H1 (cell line): ENCODE results near the gene RABL2B. TPM values are rescaled to one million over a fixed set of nuclear protein-coding genes. Genes with fewer than 3 reads are reported as not detected.

ENCODE experiments used
- CTCF ChIA-PET: fragments of 300-600 bp; sonication (Branson Sonifier 250); formaldehyde crosslinking; loops from one replicate; lab custom pipeline; 2021; ENCODE audit not compliant: partially characterized antibody; lab: Charles Lee
- POLR2A ChIA-PET: fragments of 300-600 bp; sonication (Branson Sonifier 250); formaldehyde crosslinking; loops from one replicate; lab custom pipeline; 2021; ENCODE audit warnings: inconsistent platforms; ENCODE audit not compliant: partially characterized antibody; lab: Charles Lee
- DNase-seq, 2 experiments: peaks; one replicate each; pipeline versions ENCODE4 v3.0.0 to v3.0.0-alpha.2; 2010 to 2022; ENCODE audit warnings: low spot score in 2 of 2, low read depth in 1 of 2, mixed read lengths in 1 of 2
- FAIRE-seq: peaks from 2 replicates; lab custom pipeline; 2011; peaks lifted over from hg19 to GRCh38; lab: Jason Lieb, UNC
- H2AFZ ChIP-seq: 2 replicates; pipeline ENCODE4 v1.8.1; 2012; ENCODE audit warnings: low read length, inconsistent platforms
- H2AK5ac ChIP-seq: 2 replicates; pipeline ENCODE4 v1.6.1; 2013; ENCODE audit warnings: low read depth, low read length
- H2BK120ac ChIP-seq: replicated peaks from 2 replicates; pipeline ENCODE3; 2013; ENCODE audit warnings: low read depth, low read length, inconsistent platforms
- H2BK12ac ChIP-seq: 2 replicates; pipeline ENCODE4 v1.6.1; 2013; ENCODE audit warnings: low read depth, low read length
- H2BK15ac ChIP-seq: 2 replicates; pipeline ENCODE4 v1.6.1; 2013; ENCODE audit warnings: low read length
- H2BK20ac ChIP-seq: 2 replicates; pipeline ENCODE4 v1.6.1; 2013; ENCODE audit warnings: low read length
- H2BK5ac ChIP-seq: 2 replicates; pipeline ENCODE4 v1.6.1; 2013; ENCODE audit warnings: low read depth, low read length
- H3K14ac ChIP-seq: 2 replicates; pipeline ENCODE4 v1.6.1; 2013; ENCODE audit warnings: inconsistent platforms; ENCODE audit not compliant: insufficient read length
- H3K18ac ChIP-seq: 2 replicates; pipeline ENCODE4 v1.6.1; 2013; ENCODE audit warnings: low read length; ENCODE audit errors: extremely low read depth
- H3K23ac ChIP-seq: 2 replicates; pipeline ENCODE4 v1.6.1; 2013; ENCODE audit warnings: inconsistent platforms; ENCODE audit not compliant: insufficient read length
- H3K23me2 ChIP-seq: 2 replicates; pipeline ENCODE4 v1.6.1; 2013; ENCODE audit warnings: low read depth, low read length
- H3K27ac ChIP-seq: 2 replicates; pipeline ENCODE4 v1.6.1; 2011; ENCODE audit warnings: low read depth, low read length, inconsistent platforms
- H3K27me3 ChIP-seq, 4 experiments: replicated peaks in 1 of 4; 1 replicate in 1 of 4; 2 replicates in 3 of 4; pipeline versions ENCODE4 v1.6.1 to v1.8.1; 2011 to 2013; ENCODE audit warnings: low read length in 3 of 4, mild to moderate bottlenecking in 3 of 4, inconsistent platforms in 2 of 4, mixed read lengths in 2 of 4, moderate library complexity in 1 of 4; ENCODE audit not compliant: control insufficient read depth in 3 of 4, insufficient read depth in 3 of 4; ENCODE audit errors: extremely low read depth in 1 of 4
- H3K36me3 ChIP-seq, 4 experiments: 2 replicates each; pipeline versions ENCODE4 v1.6.1 to v1.8.1; 2011 to 2013; ENCODE audit warnings: mild to moderate bottlenecking in 4 of 4, low read length in 3 of 4, moderate library complexity in 2 of 4, control low read depth in 1 of 4, inconsistent platforms in 1 of 4; ENCODE audit not compliant: insufficient read depth in 4 of 4, control insufficient read depth in 2 of 4
- H3K4ac ChIP-seq: replicated peaks from 2 replicates; pipeline ENCODE3; 2013; ENCODE audit warnings: low read length, low read depth, mixed read lengths, inconsistent platforms; ENCODE audit not compliant: insufficient read length
- H3K4me1 ChIP-seq, 4 experiments: replicated peaks in 1 of 4; 1 replicate in 1 of 4; 2 replicates in 3 of 4; pipeline versions ENCODE4 v1.6.1 to v1.8.1; 2011 to 2013; ENCODE audit warnings: low read length in 3 of 4, inconsistent platforms in 2 of 4, mixed read lengths in 1 of 4; ENCODE audit not compliant: insufficient read depth in 4 of 4, control insufficient read depth in 3 of 4
- H3K4me2 ChIP-seq, 2 experiments: 2 replicates each; pipeline versions ENCODE4 v1.6.1 to v1.8.1; 2011 to 2013; ENCODE audit warnings: low read depth in 2 of 2, low read length in 2 of 2, control low read depth in 1 of 2, inconsistent platforms in 1 of 2, mild to moderate bottlenecking in 1 of 2; ENCODE audit not compliant: insufficient read depth in 1 of 2
- H3K4me3 ChIP-seq, 4 experiments: fragments of 200-600, 300-600 bp in 1 of 4; sonication (generic), shearing (Covaris generic), sonication (Bioruptor Twin) in 1 of 4; 2 replicates each; pipeline versions ENCODE4 v1.5.1 to v1.8.1; 2011 to 2016; ENCODE audit warnings: low read length in 4 of 4, low read depth in 3 of 4, control low read depth in 2 of 4, inconsistent platforms in 2 of 4, mild to moderate bottlenecking in 2 of 4, mixed read lengths in 1 of 4, moderate library complexity in 1 of 4; ENCODE audit not compliant: insufficient read depth in 2 of 4; ENCODE audit errors: extremely low read depth in 1 of 4
- H3K56ac ChIP-seq: replicated peaks from 2 replicates; pipeline ENCODE3; 2013; ENCODE audit warnings: low read depth, mild to moderate bottlenecking, mixed read lengths, low read length, inconsistent platforms; ENCODE audit not compliant: insufficient read length
- H3K79me1 ChIP-seq: 2 replicates; pipeline ENCODE4 v1.6.1; 2013; ENCODE audit warnings: low read depth, low read length, control low read depth
- H3K79me2 ChIP-seq, 2 experiments: 2 replicates each; pipeline versions ENCODE4 v1.6.1 to v1.8.1; 2012 to 2013; ENCODE audit warnings: low read length in 2 of 2, mild to moderate bottlenecking in 2 of 2, inconsistent platforms in 1 of 2; ENCODE audit not compliant: insufficient read depth in 2 of 2, control insufficient read depth in 1 of 2
- H3K9ac ChIP-seq, 4 experiments: replicated peaks in 1 of 4; 1 replicate in 1 of 4; 2 replicates in 3 of 4; pipeline versions ENCODE4 v1.6.1 to v1.8.1; 2011 to 2013; ENCODE audit warnings: low read depth in 3 of 4, low read length in 3 of 4, control low read depth in 2 of 4, mild to moderate bottlenecking in 2 of 4, moderate library complexity in 2 of 4, inconsistent platforms in 1 of 4; ENCODE audit errors: extremely low read depth in 1 of 4
- H3K9me3 ChIP-seq, 2 experiments: 2 replicates each; pipeline versions ENCODE4 v1.6.1 to v1.8.1; 2012 to 2013; ENCODE audit warnings: mild to moderate bottlenecking in 2 of 2, moderate library complexity in 2 of 2, control low read depth in 1 of 2, inconsistent platforms in 1 of 2, low read depth in 1 of 2, low read length in 1 of 2, mixed read lengths in 1 of 2; ENCODE audit not compliant: insufficient read depth in 2 of 2
- H4K20me1 ChIP-seq, 2 experiments: replicated peaks in 1 of 2; 2 replicates each; pipeline versions ENCODE3 to v1.8.1; 2011 to 2013; ENCODE audit warnings: inconsistent platforms in 2 of 2, low read length in 2 of 2, mild to moderate bottlenecking in 1 of 2; ENCODE audit not compliant: insufficient read depth in 2 of 2, control insufficient read depth in 1 of 2
- H4K5ac ChIP-seq: 2 replicates; pipeline ENCODE4 v1.6.1; 2013; ENCODE audit warnings: low read length, low read depth, mixed read lengths, inconsistent platforms; ENCODE audit not compliant: insufficient read length
- H4K8ac ChIP-seq: 2 replicates; pipeline ENCODE4 v1.8.0; 2013; ENCODE audit warnings: mild to moderate bottlenecking, moderate library complexity, low read length, inconsistent platforms; ENCODE audit not compliant: insufficient read depth; ENCODE audit errors: extremely low read depth
- H4K91ac ChIP-seq: replicated peaks from 2 replicates; pipeline ENCODE3; 2013; ENCODE audit warnings: low read length, mixed read lengths, inconsistent platforms; ENCODE audit not compliant: insufficient read length
- CTCF ChIP-seq, 3 experiments: IDR thresholded peaks; 1 replicate in 2 of 3; 2 replicates in 1 of 3; pipeline versions ENCODE4 v1.5.1 to v1.6.1; 2011; ENCODE audit warnings: low read length in 3 of 3, mild to moderate bottlenecking in 3 of 3, inconsistent platforms in 2 of 3, low read depth in 1 of 3, moderate library complexity in 1 of 3; ENCODE audit not compliant: insufficient read depth in 1 of 3; ENCODE audit errors: control extremely low read depth in 1 of 3
- EZH2 ChIP-seq: fragments of 200-600 bp; sonication (generic); IDR thresholded peaks from 2 replicates; pipeline ENCODE4 v1.7.1; 2012; ENCODE audit warnings: low read depth, mild to moderate bottlenecking, moderate library complexity, low read length, inconsistent platforms; ENCODE audit not compliant: severe bottlenecking
- GTF2F1 ChIP-seq: IDR thresholded peaks from 2 replicates; pipeline ENCODE4 v1.6.1; 2012; ENCODE audit warnings: low read depth, low read length, improper control_type of control experiment, borderline replicate concordance
- JUN ChIP-seq: IDR thresholded peaks from 2 replicates; pipeline ENCODE4 v1.6.1; 2011; ENCODE audit warnings: low read depth, mild to moderate bottlenecking, improper control_type of control experiment, low read length
- JUND ChIP-seq: IDR thresholded peaks from 2 replicates; pipeline ENCODE4 v1.6.1; 2011; ENCODE audit warnings: mild to moderate bottlenecking, improper control_type of control experiment, low read length
- KDM4A ChIP-seq: IDR thresholded peaks from one replicate; pipeline ENCODE4 v1.7.1; 2012; ENCODE audit warnings: low read depth, mild to moderate bottlenecking, moderate library complexity, low read length, inconsistent platforms; ENCODE audit not compliant: severe bottlenecking
- SAP30 ChIP-seq: fragments of 300-600 bp; sonication (generic); IDR thresholded peaks from 2 replicates; pipeline ENCODE4 v1.7.1; 2012; ENCODE audit warnings: low read length, moderate library complexity, mild to moderate bottlenecking, inconsistent platforms; ENCODE audit not compliant: insufficient read depth, insufficient replicate concordance
- SP4 ChIP-seq: IDR thresholded peaks from 2 replicates; pipeline ENCODE4 v1.6.1; 2012; ENCODE audit warnings: low read length, inconsistent platforms
- WGBS, 2 experiments: shearing (Covaris generic) in 1 of 2; methylation state at CpG; one replicate each; pipeline versions ENCODE4 v1.1.6 to v1.1.7; 2013 to 2015; ENCODE audit warnings: low lambda C conversion rate in 2 of 2, mixed read lengths in 2 of 2, inconsistent platforms in 1 of 2, low coverage in 1 of 2, missing lambda C conversion rate in 1 of 2; ENCODE audit not compliant: insufficient replicate concordance in 2 of 2, insufficient coverage in 1 of 2, insufficient read length in 1 of 2; ENCODE audit errors: extremely low coverage in 1 of 2, missing lambda C conversion rate in 1 of 2; 5-methylcytosine and 5-hydroxymethylcytosine counted together
- polyA plus RNA-seq, 7 experiments: library from polyadenylated mRNA; depleted of rRNA in 3 of 7; stranded (reverse) in 5 of 7; unstranded in 2 of 7; fragments of >200 nt in 5 of 7; fragments of 200-250 nt in 2 of 7; gene quantifications; 1 replicate in 5 of 7; 2 replicates in 1 of 7; 4 replicates in 1 of 7; pipeline versions ENCODE4 v1.2.1 to v1.2.3, GENCODE V29; 2011 to 2013; ENCODE audit warnings: missing spikeins in 2 of 7, mixed read lengths in 2 of 7
- total RNA-seq: library from RNA; stranded (reverse); fragmentation: NEBNext Ultra II Directional; extraction: Animal tissue kit (Norgen Biotek cat#: 25700); gene quantifications from 2 replicates; pipeline ENCODE4 v1.2.1, GENCODE V29; 2021

RABL2B gene
- total and polyA plus RNA-seq, 2 of the 8 experiments (the other 6 are each of a cell fraction or from before 2014, with no cell fraction given), result 16.2 to 26.5 TPM

- Histone ChIP-seq H3K27ac (no peak overlapping the region), H3K14ac (no peak overlapping the region), H3K4me3 (peak overlapping the region in 1 of 4 experiments; percentile 41; a peak in 1 of 8 replicates), H4K8ac (no peak overlapping the region; the same call in 1 of the 2 replicates), H3K18ac (no peak overlapping the region; the same call in 1 of the 2 replicates), H3K4me2 (peak overlapping the region; percentile 21 to 57), H3K9ac (no peak overlapping the region), H2AFZ (no peak overlapping the region), H3K23ac (no peak overlapping the region), H3K36me3 (no peaks in the 10 kb centered on the region), H4K91ac (no peak overlapping the region), H3K23me2 (no peaks in the 10 kb centered on the region; the same call in none of the 2 replicates), H3K79me1 (no peaks in the 10 kb centered on the region), H3K9me3 (no peaks in the 10 kb centered on the region), H3K4me1 (peaks cover 0 to 5% (median 0%) of the 10 kb centered on the region in 4 experiments; a peak in 3 of 7 replicates), H2BK12ac (no peak overlapping the region), H3K79me2 (no peaks in the 10 kb centered on the region), H3K4ac (no peak overlapping the region), H2BK5ac (no peak overlapping the region), H3K27me3 (peaks cover 21 to 62% (median 45%) of the 10 kb centered on the region in 4 experiments), H2BK120ac (no peak overlapping the region), H4K20me1 (peaks cover 6 to 25% of the 10 kb centered on the region in 2 experiments), H2BK20ac (no peak overlapping the region), H2BK15ac (no peak overlapping the region), H2AK5ac (no peak overlapping the region), H3K56ac (no peak overlapping the region), H4K5ac (no peak overlapping the region)
- CTCF ChIA-PET, result interaction anchor here (0.6 to 3.7 kb wide), 8 partner anchors 10 to 165 kb away, joined by 3 to 24 read pairs (median 3); no protein-coding TSS in a partner anchor
- DNase-seq (peak in 1 of 2 experiments; percentile 54), FAIRE-seq (no peak)
- WGBS, 2 experiments, result 29% methylated on average over 24 of the region's 76 CpGs; no CpG with 5 or more reads in 1 of the 2 experiments
- POLR2A ChIA-PET, result no interaction called here
- no peak for TF ChIP-seq CTCF (IDR thresholded peaks at IDR 0.05; ENCODE audit: control extremely low read depth in 1 of 3, insufficient read depth in 1 of 3, low read depth in 1 of 3, low read length in 3 of 3)
- no peak for TF ChIP-seq SAP30
- TF ChIP-seq KDM4A, result peak; percentile 23
- no peak for TF ChIP-seq EZH2
- TF ChIP-seq GTF2F1, result no peak
- no peak for TF ChIP-seq JUN
- TF ChIP-seq SP4, result no peak
- no peak for TF ChIP-seq JUND
These were observed 52.3 kb downstream of the RABL2B start for GRCh38 chr22:50730941-50731661.
